ENCODE data around the gene AFAP1.

- TF ChIP-seq EP300 (IDR thresholded peaks at IDR 0.05) (no peak), CTCF (IDR thresholded peaks at IDR 0.05) (no peak), POLR2A (IDR thresholded peaks at IDR 0.05) (no peak), POLR2AphosphoS5 (IDR thresholded peaks at IDR 0.05) (no peak)
Measured at GRCh38 chr4:7815981-7816380, 123.7 kb downstream of the AFAP1 start.
